ENCODE measurements around the gene EHD4.

Gene EHD4

DNA sequence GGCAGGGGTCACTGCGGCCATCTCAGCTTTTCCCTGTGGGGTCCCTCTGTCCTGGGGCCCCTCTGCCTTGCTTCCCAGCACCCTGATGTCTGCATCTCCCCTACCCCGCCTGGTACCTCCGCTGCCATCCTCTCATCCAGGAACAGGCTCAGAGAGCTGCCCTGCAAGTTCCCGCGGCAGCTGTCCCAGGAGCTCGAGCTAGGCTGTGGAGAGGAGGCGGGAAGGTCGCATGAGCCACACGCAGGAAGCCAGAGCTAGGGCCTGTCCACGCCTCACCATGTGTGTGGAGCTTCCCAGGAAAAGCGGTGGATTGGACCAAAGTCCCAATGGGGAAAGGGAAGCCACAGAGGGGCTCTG is 121.2 kb downstream of the EHD4 start:
- no peak for DNase-seq
- intact Hi-C loops (cut with DNase I) = no loop called here

GRCh38 chr15:41850482-41851166 is 121.7 kb downstream of the EHD4 start:
- no peak for DNase-seq
- intact Hi-C loops (cut with DNase I) = no loop called here

- intact Hi-C loops (cut with DNase I) = no loop called here
- DNase-seq = no peak
Observed at GRCh38 chr15:41849861-41850260, 122.5 kb downstream of the EHD4 start.

- DNase-seq = no peak
Observed at GRCh38 chr15:41849204-41849603, 123.2 kb downstream of the EHD4 start.

GRCh38 chr15:41848631-41849030 is 123.7 kb downstream of the EHD4 start:
- intact Hi-C loops (cut with DNase I) = no loop called here
- no peak for DNase-seq

More at GRCh38 chr15:41849204-41849603, 123.2 kb downstream of the EHD4 start:
- intact Hi-C loops (cut with DNase I) = no loop called here

DNA sequence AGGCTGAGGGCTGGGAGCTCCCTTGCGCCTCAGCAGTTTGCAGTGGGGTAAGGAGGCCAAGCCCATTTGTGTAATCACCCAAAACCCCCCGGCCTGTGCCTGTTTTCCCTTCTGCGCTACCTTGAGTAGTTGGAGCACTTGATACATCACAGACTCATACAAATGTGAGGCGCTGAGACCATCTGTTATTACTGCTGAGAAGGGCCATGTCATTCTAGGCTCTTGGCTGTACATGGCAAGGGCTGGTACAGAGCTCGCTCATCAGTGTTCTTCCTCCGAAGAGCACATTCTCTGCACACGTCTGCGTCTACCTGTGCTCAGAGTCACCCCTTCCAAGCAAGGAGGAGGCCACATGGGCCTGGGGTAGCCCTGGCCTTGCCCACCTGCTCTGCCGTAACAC is 124.4 kb downstream of the EHD4 start:
- DNase-seq = no peak
- intact Hi-C loops (cut with DNase I) = no loop called here

- DNase-seq = no peak
- intact Hi-C loops (cut with DNase I) = no loop called here
Observed at GRCh38 chr15:41847206-41847605, 125.2 kb downstream of the EHD4 start.
